Epidermal melanocyte (primary cell): ENCODE measurements around the gene MAN1C1.
A peak's percentile ranks its signal among the peaks of the same experiment; 100 is the strongest.

Source experiments
- DNase-seq: peaks from one replicate; pipeline ENCODE4 v3.0.0; 2011; ENCODE audit warnings: low spot score; ENCODE audit not compliant: insufficient read length

Gene MAN1C1

GRCh38 chr1:25779388-25779787 is 162.8 kb downstream of the MAN1C1 start:
- DNase-seq: no peak

- no peak for DNase-seq
Measured at GRCh38 chr1:25779894-25780293, 163.3 kb downstream of the MAN1C1 start.

- DNase-seq: no peak
Measured at GRCh38 chr1:25780318-25781129, 163.9 kb downstream of the MAN1C1 start.

GRCh38 chr1:25781130-25781433 is 164.5 kb downstream of the MAN1C1 start:
- DNase-seq: no peak

- DNase-seq: no peak
Measured at GRCh38 chr1:25782608-25783201, 166.1 kb downstream of the MAN1C1 start.

- DNase-seq: no peak
Measured at GRCh38 chr1:25784575-25785051, 168.0 kb downstream of the MAN1C1 start.

- DNase-seq: no peak
Measured at GRCh38 chr1:25785333-25786067, 168.9 kb downstream of the MAN1C1 start.

GRCh38 chr1:25786887-25787759 is 170.5 kb downstream of the MAN1C1 start:
- DNase-seq: no peak

GRCh38 chr1:25787760-25788166 is 171.2 kb downstream of the MAN1C1 start:
- DNase-seq: no peak

GRCh38 chr1:25790472-25790871 is 173.9 kb downstream of the MAN1C1 start:
- DNase-seq: no peak

- DNase-seq: no peak
Measured at GRCh38 chr1:25792115-25792514, 175.5 kb downstream of the MAN1C1 start.

GRCh38 chr1:25793585-25794170 is 177.1 kb downstream of the MAN1C1 start:
- no peak for DNase-seq

- no peak for DNase-seq
Measured at GRCh38 chr1:25794325-25794724, 177.7 kb downstream of the MAN1C1 start.

GRCh38 chr1:25795211-25795610 is 178.6 kb downstream of the MAN1C1 start:
- DNase-seq: no peak

GRCh38 chr1:25795946-25796810 is 179.6 kb downstream of the MAN1C1 start:
- no peak for DNase-seq

GRCh38 chr1:25796811-25797458 is 180.3 kb downstream of the MAN1C1 start:
- DNase-seq: peak; percentile 77

- DNase-seq: no peak
Measured at GRCh38 chr1:25797939-25798338, 181.3 kb downstream of the MAN1C1 start.

- no peak for DNase-seq
Measured at GRCh38 chr1:25798666-25799351, 182.2 kb downstream of the MAN1C1 start.

- DNase-seq: no peak
Measured at GRCh38 chr1:25799352-25799934, 182.9 kb downstream of the MAN1C1 start.
